Stomach (tissue), 4 donors: Measurements from ENCODE around the gene HSD17B12.

Experiments
- POLR2A ChIP-seq, 4 donors: fragments of 450-650 bp; IDR thresholded peaks; one replicate each; pipeline ENCODE4 v1.6.1; 2016; ENCODE audit warnings: antibody characterized with exemption in 4 of 4, control low read depth in 2 of 4, mild to moderate bottlenecking in 1 of 4, moderate library complexity in 1 of 4
- POLR2AphosphoS5 ChIP-seq, 3 donors: sonication (generic); formaldehyde crosslinking; IDR thresholded peaks; one replicate each; pipeline ENCODE4 v1.6.1; 2016; ENCODE audit warnings: antibody characterized with exemption in 3 of 3

GRCh38 chr11:43774786-43775185 is 94.2 kb downstream of the HSD17B12 start:
- TF ChIP-seq POLR2AphosphoS5 (IDR thresholded peaks at IDR 0.05) (no peak), POLR2A (IDR thresholded peaks at IDR 0.05) (no peak)
